Osteocyte (in vitro differentiated cells): ENCODE results near the gene NFIA. TPM values are rescaled to one million over a fixed set of nuclear protein-coding genes. Genes with fewer than 3 reads are reported as not detected.
A peak's percentile ranks its signal among the peaks of the same experiment; 100 is the strongest.

ENCODE experiments used
- DNase-seq: peaks from one replicate; pipeline ENCODE4 v3.0.0; 2021; ENCODE audit warnings: mixed read lengths; ENCODE audit not compliant: unreplicated experiment; ENCODE audit errors: extremely low spot score
- H3K27ac Mint-ChIP-seq: one replicate; pipeline ENCODE4 v1.8.0; 2021; ENCODE audit warnings: mild to moderate bottlenecking, mixed read lengths; ENCODE audit not compliant: unreplicated experiment
- H3K27me3 Mint-ChIP-seq: one replicate; pipeline ENCODE4 v1.8.0; 2021; ENCODE audit warnings: mixed read lengths; ENCODE audit not compliant: unreplicated experiment
- H3K36me3 Mint-ChIP-seq: one replicate; pipeline ENCODE4 v1.8.0; 2021; ENCODE audit warnings: mixed read lengths; ENCODE audit not compliant: unreplicated experiment
- H3K4me1 Mint-ChIP-seq: one replicate; pipeline ENCODE4 v1.8.0; 2021; ENCODE audit warnings: mixed read lengths; ENCODE audit not compliant: unreplicated experiment
- H3K4me3 Mint-ChIP-seq: one replicate; pipeline ENCODE4 v1.8.0; 2021; ENCODE audit warnings: mild to moderate bottlenecking, moderate library complexity, mixed read lengths; ENCODE audit not compliant: unreplicated experiment
- H3K9me3 Mint-ChIP-seq: one replicate; pipeline ENCODE4 v1.8.0; 2021; ENCODE audit warnings: mixed read lengths; ENCODE audit not compliant: unreplicated experiment
- CTCF ChIP-seq: fragments of 200-600 bp; sonication (generic); IDR thresholded peaks from 2 replicates; pipeline ENCODE4 v1.5.0; 2021; ENCODE audit warnings: antibody characterized with exemption, mild to moderate bottlenecking, moderate library complexity
- total RNA-seq: library from RNA; stranded (reverse); gene quantifications from 2 replicates; pipeline ENCODE4 v1.2.1, GENCODE V29; 2021

Gene NFIA
- total RNA-seq, 1 donor from 2014 or later = 46.7 TPM

- H3K9me3 Mint-ChIP-seq = no peaks in the 10 kb centered on the region
- H3K4me3 Mint-ChIP-seq = no peak overlapping the region
- no peaks in the 10 kb centered on the region for H3K27me3 Mint-ChIP-seq
- DNase-seq = no peak
- peaks cover 36% of the 10 kb centered on the region for H3K4me1 Mint-ChIP-seq
- TF ChIP-seq CTCF = peak; percentile 47
- peaks cover 6% of the 10 kb centered on the region for H3K36me3 Mint-ChIP-seq
- H3K27ac Mint-ChIP-seq = peak overlapping the region; percentile 95
These were observed 254.7 kb downstream of the NFIA start for GRCh38 chr1:61337037-61337436.

GRCh38 chr1:61337441-61337951 is 255.1 kb downstream of the NFIA start:
- Mint-ChIP-seq H3K4me3 (peak overlapping the region; percentile 62), H3K36me3 (peaks cover 3% of the 10 kb centered on the region), H3K4me1 (peaks cover 36% of the 10 kb centered on the region), H3K27ac (peak overlapping the region; percentile 95), H3K9me3 (no peaks in the 10 kb centered on the region), H3K27me3 (no peaks in the 10 kb centered on the region)
- no peak for TF ChIP-seq CTCF
- DNase-seq = no peak

GRCh38 chr1:61337981-61338848 is 255.9 kb downstream of the NFIA start:
- no peaks in the 10 kb centered on the region for H3K9me3 Mint-ChIP-seq
- H3K4me3 Mint-ChIP-seq = peak overlapping the region; percentile 62
- peak overlapping the region; percentile 95 for H3K27ac Mint-ChIP-seq
- H3K4me1 Mint-ChIP-seq = peaks cover 36% of the 10 kb centered on the region
- no peaks in the 10 kb centered on the region for H3K36me3 Mint-ChIP-seq
- TF ChIP-seq CTCF = peak; percentile 93
- H3K27me3 Mint-ChIP-seq = no peaks in the 10 kb centered on the region
- peak; percentile 91 for DNase-seq

- no peak for DNase-seq
- Mint-ChIP-seq H3K27me3 (no peaks in the 10 kb centered on the region), H3K36me3 (no peaks in the 10 kb centered on the region), H3K4me3 (peak overlapping the region; percentile 62), H3K4me1 (peaks cover 36% of the 10 kb centered on the region), H3K27ac (peak overlapping the region; percentile 95), H3K9me3 (no peaks in the 10 kb centered on the region)
- TF ChIP-seq CTCF = no peak
These were observed 256.5 kb downstream of the NFIA start for GRCh38 chr1:61338899-61339298.

GRCh38 chr1:61341426-61341825 is 259.1 kb downstream of the NFIA start:
- H3K4me3 Mint-ChIP-seq = no peak overlapping the region
- TF ChIP-seq CTCF = no peak
- H3K9me3 Mint-ChIP-seq = no peaks in the 10 kb centered on the region
- no peaks in the 10 kb centered on the region for H3K27me3 Mint-ChIP-seq
- no peak overlapping the region for H3K27ac Mint-ChIP-seq
- peaks cover 36% of the 10 kb centered on the region for H3K4me1 Mint-ChIP-seq
- H3K36me3 Mint-ChIP-seq = no peaks in the 10 kb centered on the region
- DNase-seq = no peak
